ENCODE data around the gene BCL2L1. TPM values are rescaled to one million over a fixed set of nuclear protein-coding genes. Genes with fewer than 3 reads are reported as not detected.
"Not testable (repeated sequence)": the region's sequence is repeated elsewhere in the genome, so short reads cannot be mapped to it uniquely, and the experiment has no call there.

Gene BCL2L1
- total RNA-seq, 2 experiments from 2014 or later: 64.2 to 88.8 TPM

DNA sequence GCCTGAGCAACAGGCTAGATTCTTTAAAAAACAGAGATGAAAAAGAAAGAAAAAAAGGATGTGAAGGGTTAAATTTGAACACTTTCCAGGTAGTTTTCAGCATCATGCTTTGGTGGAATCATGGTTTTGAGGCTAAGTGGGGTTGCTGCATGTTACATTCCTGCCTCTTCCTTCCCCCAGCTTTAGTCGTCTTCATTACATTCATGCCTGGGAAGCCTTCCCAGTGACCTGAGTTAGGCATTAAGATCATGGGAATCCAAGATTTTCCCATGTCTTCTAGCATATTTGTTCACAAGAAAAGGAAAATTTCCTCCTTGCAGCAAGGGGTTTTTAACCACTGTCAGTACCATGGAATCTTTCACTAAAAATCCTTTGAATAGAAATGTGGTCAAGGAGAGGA is 28.5 kb upstream of the BCL2L1 start:
- Histone ChIP-seq H2AFZ (ENCODE audit: low read length) (no peak overlapping the region), H3K79me2 (ENCODE audit: insufficient read depth, low read depth, low read length) (peaks cover 97% of the 10 kb centered on the region), H3K9me2 (ENCODE audit: insufficient read depth, low read length) (no peaks in the 10 kb centered on the region), H3K9me3 (ENCODE audit: low read length) (no peaks in the 10 kb centered on the region), H4K20me1 (ENCODE audit: insufficient read depth, low read length) (peaks cover 30% of the 10 kb centered on the region), H3K36me3 (ENCODE audit: insufficient read depth, low read length) (peaks cover 90% of the 10 kb centered on the region), H3K27ac (ENCODE audit: low read depth, low read length, poor library complexity, severe bottlenecking) (no peak overlapping the region), H3K4me2 (ENCODE audit: low read length) (no peak overlapping the region), H3K4me3 (ENCODE audit: low read depth, low read length, poor library complexity, severe bottlenecking) (no peak overlapping the region), H3K4me1 (ENCODE audit: insufficient read depth, low read length, poor library complexity, severe bottlenecking) (peaks cover 4% of the 10 kb centered on the region)
- TF ChIP-seq, protein P1, sequence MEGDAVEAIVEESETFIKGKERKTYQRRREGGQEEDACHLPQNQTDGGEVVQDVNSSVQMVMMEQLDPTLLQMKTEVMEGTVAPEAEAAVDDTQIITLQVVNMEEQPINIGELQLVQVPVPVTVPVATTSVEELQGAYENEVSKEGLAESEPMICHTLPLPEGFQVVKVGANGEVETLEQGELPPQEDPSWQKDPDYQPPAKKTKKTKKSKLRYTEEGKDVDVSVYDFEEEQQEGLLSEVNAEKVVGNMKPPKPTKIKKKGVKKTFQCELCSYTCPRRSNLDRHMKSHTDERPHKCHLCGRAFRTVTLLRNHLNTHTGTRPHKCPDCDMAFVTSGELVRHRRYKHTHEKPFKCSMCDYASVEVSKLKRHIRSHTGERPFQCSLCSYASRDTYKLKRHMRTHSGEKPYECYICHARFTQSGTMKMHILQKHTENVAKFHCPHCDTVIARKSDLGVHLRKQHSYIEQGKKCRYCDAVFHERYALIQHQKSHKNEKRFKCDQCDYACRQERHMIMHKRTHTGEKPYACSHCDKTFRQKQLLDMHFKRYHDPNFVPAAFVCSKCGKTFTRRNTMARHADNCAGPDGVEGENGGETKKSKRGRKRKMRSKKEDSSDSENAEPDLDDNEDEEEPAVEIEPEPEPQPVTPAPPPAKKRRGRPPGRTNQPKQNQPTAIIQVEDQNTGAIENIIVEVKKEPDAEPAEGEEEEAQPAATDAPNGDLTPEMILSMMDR (conservative IDR thresholded peaks at IDR 0.05; ENCODE audit: low read length): no peak
- TF ChIP-seq EZH2phosphoT487 (IDR thresholded peaks at IDR 0.05; ENCODE audit: borderline replicate concordance, low read depth, low read length): no peak
- POLR2A ChIA-PET: no interaction called here
- intact Hi-C loops (cut with micrococcal nuclease; ENCODE audit: unreplicated experiment): no loop called here
- CTCF ChIA-PET (ENCODE audit: unreplicated experiment): no interaction called here
- BruUV-seq (replicated peaks): no TSS peak
- no peak for DNase-seq (ENCODE audit: low spot score)

DNA sequence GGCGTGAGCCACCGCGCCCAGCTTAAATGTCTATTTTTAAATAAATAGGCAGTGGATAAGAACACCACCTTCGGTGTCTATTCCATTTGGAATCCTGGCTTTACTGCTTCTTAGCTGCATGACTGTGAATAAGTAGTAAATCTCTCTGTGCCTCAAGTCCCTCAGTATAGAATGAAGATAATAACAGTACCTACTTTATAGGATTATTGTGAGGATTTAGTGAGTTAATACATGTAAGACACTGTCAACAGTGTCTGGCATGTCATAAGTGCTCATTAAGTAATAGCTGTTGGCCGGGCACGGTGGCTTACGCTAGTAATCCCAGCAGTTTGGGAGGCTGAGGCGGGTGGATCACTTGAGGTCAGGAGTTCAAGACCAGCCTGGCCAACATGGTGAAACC is 26.6 kb upstream of the BCL2L1 start:
- peaks cover 27% of the 10 kb centered on the region for H4K20me1 ChIP-seq (ENCODE audit: insufficient read depth, low read length)
- peaks cover 97% of the 10 kb centered on the region for H3K79me2 ChIP-seq (ENCODE audit: insufficient read depth, low read depth, low read length)
- H3K36me3 ChIP-seq (ENCODE audit: insufficient read depth, low read length): peaks cover 92% of the 10 kb centered on the region
- POLR2A ChIA-PET: no interaction called here
- no peak overlapping the region for H3K4me2 ChIP-seq (ENCODE audit: low read length)
- H3K9me3 ChIP-seq (ENCODE audit: low read length): no peaks in the 10 kb centered on the region
- no peak overlapping the region for H3K27ac ChIP-seq (ENCODE audit: low read depth, low read length, poor library complexity, severe bottlenecking)
- no peak for DNase-seq (ENCODE audit: low spot score)
- no peak overlapping the region for H2AFZ ChIP-seq (ENCODE audit: low read length)
- H3K4me3 ChIP-seq (ENCODE audit: low read depth, low read length, poor library complexity, severe bottlenecking): no peak overlapping the region
- no peak for TF ChIP-seq EZH2phosphoT487 (IDR thresholded peaks at IDR 0.05; ENCODE audit: borderline replicate concordance, low read depth, low read length)
- TF ChIP-seq, protein P1 (conservative IDR thresholded peaks at IDR 0.05; ENCODE audit: low read length): no peak
- intact Hi-C loops (cut with micrococcal nuclease; ENCODE audit: unreplicated experiment): no loop called here
- peaks cover 6% of the 10 kb centered on the region for H3K4me1 ChIP-seq (ENCODE audit: insufficient read depth, low read length, poor library complexity, severe bottlenecking)
- H3K9me2 ChIP-seq (ENCODE audit: insufficient read depth, low read length): no peaks in the 10 kb centered on the region
- CTCF ChIA-PET (ENCODE audit: unreplicated experiment): no interaction called here
- BruUV-seq (replicated peaks): no TSS peak

DNA sequence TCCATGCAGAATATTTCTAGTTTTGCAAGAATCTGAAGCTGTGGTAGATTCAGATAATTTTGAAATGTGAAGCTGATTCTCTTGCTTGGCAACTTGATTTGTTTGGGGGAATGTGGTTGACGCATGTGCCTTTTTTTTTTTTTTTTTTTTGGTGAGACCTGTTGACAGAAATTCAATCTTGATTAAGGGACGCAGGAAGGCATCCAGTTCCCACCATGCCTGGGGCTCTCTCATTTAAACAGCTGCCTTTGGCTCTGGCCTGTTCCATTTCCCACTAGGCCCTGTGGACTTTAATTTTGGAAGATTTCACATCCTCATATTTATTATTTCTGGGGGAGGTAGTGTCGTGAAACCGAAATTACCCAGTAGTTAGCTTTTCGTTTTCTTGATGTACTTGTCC is 25.0 kb upstream of the BCL2L1 start:
- peaks cover 91% of the 10 kb centered on the region for H3K36me3 ChIP-seq (ENCODE audit: insufficient read depth, low read length)
- no peak overlapping the region for H3K4me2 ChIP-seq (ENCODE audit: low read length)
- H3K27ac ChIP-seq (ENCODE audit: low read depth, low read length, poor library complexity, severe bottlenecking): no peak overlapping the region
- TF ChIP-seq, protein P1 (conservative IDR thresholded peaks at IDR 0.05; ENCODE audit: low read length): no peak
- TF ChIP-seq EZH2phosphoT487 (IDR thresholded peaks at IDR 0.05; ENCODE audit: borderline replicate concordance, low read depth, low read length): no peak
- H3K9me2 ChIP-seq (ENCODE audit: insufficient read depth, low read length): no peaks in the 10 kb centered on the region
- H4K20me1 ChIP-seq (ENCODE audit: insufficient read depth, low read length): peaks cover 27% of the 10 kb centered on the region
- POLR2A ChIA-PET: interaction anchor here (0.5 to 0.7 kb wide), 2 partner anchors 14 to 42 kb away, joined by 3 read pairs; no protein-coding TSS in a partner anchor
- H2AFZ ChIP-seq (ENCODE audit: low read length): no peak overlapping the region
- CTCF ChIA-PET (ENCODE audit: unreplicated experiment): no interaction called here
- H3K79me2 ChIP-seq (ENCODE audit: insufficient read depth, low read depth, low read length): peaks cover 95% of the 10 kb centered on the region
- peaks cover 6% of the 10 kb centered on the region for H3K4me1 ChIP-seq (ENCODE audit: insufficient read depth, low read length, poor library complexity, severe bottlenecking)
- no TSS peak for BruUV-seq (replicated peaks)
- H3K9me3 ChIP-seq (ENCODE audit: low read length): no peaks in the 10 kb centered on the region
- H3K4me3 ChIP-seq (ENCODE audit: low read depth, low read length, poor library complexity, severe bottlenecking): no peak overlapping the region
- DNase-seq (ENCODE audit: low spot score): no peak
- intact Hi-C loops (cut with micrococcal nuclease; ENCODE audit: unreplicated experiment): no loop called here

DNA sequence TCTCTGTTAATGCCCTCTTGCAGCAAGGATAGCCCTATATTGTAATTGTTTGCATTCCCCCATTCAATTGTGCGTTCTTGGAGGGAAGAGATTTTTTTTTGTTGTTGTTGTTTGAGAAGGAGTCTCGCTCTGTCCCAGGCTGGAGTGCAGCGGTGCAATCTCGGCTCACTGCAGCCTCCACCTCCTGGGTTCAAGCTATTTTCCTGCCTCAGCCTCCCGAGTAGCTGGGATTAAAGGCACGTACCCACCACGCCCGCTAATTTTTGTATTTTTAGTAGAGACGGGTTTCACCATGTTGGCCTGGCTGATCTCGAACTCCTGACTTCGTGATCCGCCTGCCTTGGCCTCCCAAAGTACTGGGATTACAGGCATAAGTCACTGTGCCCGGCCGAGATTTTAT is 24.4 kb upstream of the BCL2L1 start:
- H2AFZ ChIP-seq (ENCODE audit: low read length); POLR2A ChIA-PET; DNase-seq (ENCODE audit: low spot score); H3K27ac ChIP-seq (ENCODE audit: low read depth, low read length, poor library complexity, severe bottlenecking); CTCF ChIA-PET (ENCODE audit: unreplicated experiment); H3K9me2 ChIP-seq (ENCODE audit: insufficient read depth, low read length); H3K4me3 ChIP-seq (ENCODE audit: low read depth, low read length, poor library complexity, severe bottlenecking); H3K9me3 ChIP-seq (ENCODE audit: low read length); H3K4me2 ChIP-seq (ENCODE audit: low read length); intact Hi-C loops (cut with micrococcal nuclease; ENCODE audit: unreplicated experiment); BruUV-seq (replicated peaks): not testable (repeated sequence)
- peaks cover 27% of the 10 kb centered on the region for H4K20me1 ChIP-seq (ENCODE audit: insufficient read depth, low read length)
- peaks cover 91% of the 10 kb centered on the region for H3K36me3 ChIP-seq (ENCODE audit: insufficient read depth, low read length)
- H3K4me1 ChIP-seq (ENCODE audit: insufficient read depth, low read length, poor library complexity, severe bottlenecking): peaks cover 10% of the 10 kb centered on the region
- H3K79me2 ChIP-seq (ENCODE audit: insufficient read depth, low read depth, low read length): peaks cover 95% of the 10 kb centered on the region

Measured in OCI-LY7 (cell line).